ENCODE data around the gene POLR2A. TPM values are rescaled to one million over a fixed set of nuclear protein-coding genes. Genes with fewer than 3 reads are reported as not detected.
A peak's percentile ranks its signal among the peaks of the same experiment; 100 is the strongest.

Gene POLR2A
- total and polyA plus RNA-seq, 2 of the 13 experiments (the other 11 are each of a cell fraction or from before 2014, with no cell fraction given), result 17.8 to 18.3 TPM

DNA sequence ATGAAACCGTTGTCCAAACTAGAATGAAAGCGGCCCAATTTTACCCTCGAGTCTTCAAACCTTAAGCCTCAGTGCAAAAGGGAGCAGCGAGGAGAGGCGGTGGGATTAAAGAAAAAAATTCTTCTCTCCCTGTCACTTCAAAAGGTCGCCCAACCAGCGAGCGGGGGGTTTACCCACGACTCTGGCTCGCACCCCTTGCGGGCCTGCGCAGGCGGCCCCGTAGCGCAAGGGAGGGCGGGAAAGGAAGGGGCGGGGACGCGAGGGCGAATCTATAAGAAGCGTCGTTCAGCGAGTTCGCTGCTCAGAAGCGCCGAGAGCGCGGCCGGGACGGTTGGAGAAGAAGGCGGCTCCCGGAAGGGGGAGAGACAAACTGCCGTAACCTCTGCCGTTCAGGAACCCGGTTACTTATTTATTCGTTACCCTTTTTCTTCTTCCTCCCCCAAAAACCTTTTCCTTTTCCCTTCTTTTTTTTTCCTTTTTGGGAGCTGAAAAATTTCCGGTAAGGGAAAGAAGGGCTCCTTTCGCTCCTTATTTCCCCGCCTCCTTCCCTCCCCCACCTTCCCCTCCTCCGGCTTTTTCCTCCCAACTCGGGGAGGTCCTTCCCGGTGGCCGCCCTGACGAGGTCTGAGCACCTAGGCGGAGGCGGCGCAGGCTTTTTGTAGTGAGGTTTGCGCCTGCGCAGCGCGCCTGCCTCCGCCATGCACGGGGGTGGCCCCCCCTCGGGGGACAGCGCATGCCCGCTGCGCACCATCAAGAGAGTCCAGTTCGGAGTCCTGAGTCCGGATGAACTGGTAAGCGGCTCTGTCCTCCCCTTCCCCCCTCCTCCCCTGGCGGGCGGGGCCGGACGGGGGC is at the start of gene POLR2A (continued):
- TF ChIP-seq TRIM22 (IDR thresholded peaks at IDR 0.05) (no peak), ZNF264 (CRISPR knock-in tag; IDR thresholded peaks at IDR 0.05) (peak; percentile 64; the same call in 1 of the 2 replicates), U2AF2 (IDR thresholded peaks at IDR 0.05; ENCODE audit: low read depth, low read length) (no peak; the same call in 1 of the 2 replicates), KDM5B (CRISPR knock-in tag; IDR thresholded peaks at IDR 0.05; ENCODE audit: borderline replicate concordance) (peak; percentile 66; the same call in 1 of the 2 replicates), ZNF670 (CRISPR knock-in tag; IDR thresholded peaks at IDR 0.05; ENCODE audit: borderline replicate concordance) (no peak), MIER2 (CRISPR knock-in tag; IDR thresholded peaks at IDR 0.05) (no peak; the same call in 1 of the 2 replicates), KIAA2018 (CRISPR knock-in tag; IDR thresholded peaks at IDR 0.05; ENCODE audit: borderline replicate concordance) (no peak)
- TF ChIP-seq, protein P1, sequence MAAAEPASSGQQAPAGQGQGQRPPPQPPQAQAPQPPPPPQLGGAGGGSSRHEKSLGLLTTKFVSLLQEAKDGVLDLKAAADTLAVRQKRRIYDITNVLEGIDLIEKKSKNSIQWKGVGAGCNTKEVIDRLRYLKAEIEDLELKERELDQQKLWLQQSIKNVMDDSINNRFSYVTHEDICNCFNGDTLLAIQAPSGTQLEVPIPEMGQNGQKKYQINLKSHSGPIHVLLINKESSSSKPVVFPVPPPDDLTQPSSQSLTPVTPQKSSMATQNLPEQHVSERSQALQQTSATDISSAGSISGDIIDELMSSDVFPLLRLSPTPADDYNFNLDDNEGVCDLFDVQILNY (CRISPR knock-in tag; conservative IDR thresholded peaks at IDR 0.05), result peak; percentile 94
- TF ChIP-seq, protein P2, sequence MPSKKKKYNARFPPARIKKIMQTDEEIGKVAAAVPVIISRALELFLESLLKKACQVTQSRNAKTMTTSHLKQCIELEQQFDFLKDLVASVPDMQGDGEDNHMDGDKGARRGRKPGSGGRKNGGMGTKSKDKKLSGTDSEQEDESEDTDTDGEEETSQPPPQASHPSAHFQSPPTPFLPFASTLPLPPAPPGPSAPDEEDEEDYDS (CRISPR knock-in tag; IDR thresholded peaks at IDR 0.05), result peak; percentile 99
- TF ChIP-seq, protein P3, sequence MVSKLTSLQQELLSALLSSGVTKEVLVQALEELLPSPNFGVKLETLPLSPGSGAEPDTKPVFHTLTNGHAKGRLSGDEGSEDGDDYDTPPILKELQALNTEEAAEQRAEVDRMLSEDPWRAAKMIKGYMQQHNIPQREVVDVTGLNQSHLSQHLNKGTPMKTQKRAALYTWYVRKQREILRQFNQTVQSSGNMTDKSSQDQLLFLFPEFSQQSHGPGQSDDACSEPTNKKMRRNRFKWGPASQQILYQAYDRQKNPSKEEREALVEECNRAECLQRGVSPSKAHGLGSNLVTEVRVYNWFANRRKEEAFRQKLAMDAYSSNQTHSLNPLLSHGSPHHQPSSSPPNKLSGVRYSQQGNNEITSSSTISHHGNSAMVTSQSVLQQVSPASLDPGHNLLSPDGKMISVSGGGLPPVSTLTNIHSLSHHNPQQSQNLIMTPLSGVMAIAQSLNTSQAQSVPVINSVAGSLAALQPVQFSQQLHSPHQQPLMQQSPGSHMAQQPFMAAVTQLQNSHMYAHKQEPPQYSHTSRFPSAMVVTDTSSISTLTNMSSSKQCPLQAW (CRISPR knock-in tag; IDR thresholded peaks at IDR 0.05), result peak; percentile 65; the same call in 1 of the 2 replicates
- TF ChIP-seq, protein P4, sequence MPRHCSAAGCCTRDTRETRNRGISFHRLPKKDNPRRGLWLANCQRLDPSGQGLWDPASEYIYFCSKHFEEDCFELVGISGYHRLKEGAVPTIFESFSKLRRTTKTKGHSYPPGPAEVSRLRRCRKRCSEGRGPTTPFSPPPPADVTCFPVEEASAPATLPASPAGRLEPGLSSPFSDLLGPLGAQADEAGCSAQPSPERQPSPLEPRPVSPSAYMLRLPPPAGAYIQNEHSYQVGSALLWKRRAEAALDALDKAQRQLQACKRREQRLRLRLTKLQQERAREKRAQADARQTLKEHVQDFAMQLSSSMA (CRISPR knock-in tag; IDR thresholded peaks at IDR 0.05), result peak; percentile 79; the same call in 1 of the 2 replicates

Measured in HepG2 (cell line).